HG02973 (cell line): ENCODE data around the gene IL1RL1.
"Not testable (repeated sequence)": the region's sequence is repeated elsewhere in the genome, so short reads cannot be mapped to it uniquely, and the experiment has no call there.

Experiments used
- ATAC-seq: cut with Tn5 transposase; IDR thresholded peaks from one replicate; pipeline ENCODE4 v1.9.1; 2021; ENCODE audit warnings: moderate library complexity; ENCODE audit not compliant: unreplicated experiment

IL1RL1 gene

GRCh38 chr2:102291319-102292075 is 19.9 kb upstream of the IL1RL1 start:
- ATAC-seq: no peak

- no peak for ATAC-seq
Measured at GRCh38 chr2:102294802-102295489, 16.4 kb upstream of the IL1RL1 start.

GRCh38 chr2:102295566-102295965 is 15.8 kb upstream of the IL1RL1 start:
- ATAC-seq: no peak

- no peak for ATAC-seq
Measured at GRCh38 chr2:102296449-102296848, 14.9 kb upstream of the IL1RL1 start.

DNA sequence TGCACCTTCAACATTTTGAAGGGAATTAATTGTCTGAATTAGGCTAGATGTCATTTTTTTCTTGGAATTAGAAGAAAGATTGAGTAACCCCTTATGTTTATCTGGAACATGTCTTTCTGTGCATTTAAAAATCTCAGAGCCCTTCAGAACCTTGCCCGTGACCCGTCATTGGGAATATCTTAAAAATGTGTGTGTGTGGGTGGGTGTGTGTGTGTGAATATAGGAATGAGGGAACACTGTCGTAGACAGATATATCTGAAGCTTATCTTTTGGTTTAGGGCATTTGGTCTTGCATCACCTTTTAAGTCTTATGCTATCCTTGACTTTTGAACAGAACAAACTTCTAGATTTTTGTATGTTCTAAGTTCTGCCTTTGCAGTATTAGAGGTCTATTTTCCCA is 13.5 kb upstream of the IL1RL1 start:
- ATAC-seq: no peak

DNA sequence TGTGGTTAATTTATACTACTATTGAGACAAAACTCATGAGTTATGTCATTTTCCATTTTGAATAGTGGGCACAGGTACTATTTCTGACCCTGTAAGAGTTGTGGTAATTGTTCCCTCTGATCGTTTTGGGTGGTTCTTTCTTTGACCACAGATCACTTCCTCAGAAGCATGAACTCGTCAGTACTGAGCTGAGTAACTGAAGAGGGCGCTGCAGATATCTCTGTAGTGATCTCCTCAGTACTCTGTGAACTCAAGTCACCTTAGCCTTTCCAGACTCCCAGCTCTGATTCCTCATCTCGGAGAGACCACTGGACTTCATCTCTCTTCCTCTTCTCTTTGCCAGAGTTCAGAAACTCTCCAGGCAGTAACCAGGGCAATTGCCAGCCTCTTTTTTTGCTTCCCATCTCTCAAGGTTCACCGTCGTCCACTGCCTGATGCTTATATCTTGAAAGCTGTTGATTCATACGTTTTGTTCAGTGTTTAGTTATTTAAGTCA is 9.4 kb upstream of the IL1RL1 start:
- peak; percentile 92 for ATAC-seq

- ATAC-seq: no peak
Measured at GRCh38 chr2:102302458-102302857, 8.9 kb upstream of the IL1RL1 start.

DNA sequence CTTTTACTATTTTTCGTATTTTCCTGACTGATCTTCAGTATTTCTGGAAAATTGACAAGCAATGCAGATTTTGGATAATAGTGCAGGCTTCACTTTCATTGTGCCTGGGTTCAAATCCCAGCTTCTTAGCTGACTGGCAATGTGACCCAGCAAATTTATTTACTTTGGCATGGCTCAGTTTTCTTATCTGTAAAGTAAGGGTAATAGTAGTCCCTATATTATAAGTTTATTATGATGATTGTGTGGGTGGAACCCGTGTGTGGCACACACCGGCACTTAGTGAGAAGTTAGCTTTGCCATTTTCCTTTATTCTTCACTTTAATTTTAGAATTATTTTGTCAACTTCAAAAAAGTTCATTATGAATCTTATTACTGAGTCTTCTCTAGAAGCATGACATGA is 7.8 kb upstream of the IL1RL1 start:
- ATAC-seq: no peak

GRCh38 chr2:102304268-102304667 is 7.1 kb upstream of the IL1RL1 start:
- no peak for ATAC-seq

GRCh38 chr2:102304711-102305611 is 6.4 kb upstream of the IL1RL1 start:
- ATAC-seq: no peak

DNA sequence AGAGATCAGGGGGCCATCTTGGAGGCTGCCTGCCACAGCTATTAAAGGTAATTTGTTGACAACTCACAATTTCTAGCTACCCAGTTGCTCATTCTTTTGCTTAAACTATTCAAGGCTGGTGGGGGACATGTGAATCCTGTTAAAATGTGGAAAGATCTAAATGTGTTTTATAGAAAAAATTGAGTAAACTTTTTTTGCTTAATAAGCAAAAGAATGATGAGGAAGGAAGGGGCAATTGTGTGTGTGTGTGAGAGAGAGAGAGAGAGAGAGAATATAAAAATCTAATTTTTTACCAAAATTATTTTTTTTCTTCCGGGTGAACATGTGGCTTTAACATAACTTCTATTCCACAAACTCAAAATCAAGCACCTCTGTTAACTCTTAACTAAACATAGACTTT is 5.2 kb upstream of the IL1RL1 start:
- no peak for ATAC-seq

DNA sequence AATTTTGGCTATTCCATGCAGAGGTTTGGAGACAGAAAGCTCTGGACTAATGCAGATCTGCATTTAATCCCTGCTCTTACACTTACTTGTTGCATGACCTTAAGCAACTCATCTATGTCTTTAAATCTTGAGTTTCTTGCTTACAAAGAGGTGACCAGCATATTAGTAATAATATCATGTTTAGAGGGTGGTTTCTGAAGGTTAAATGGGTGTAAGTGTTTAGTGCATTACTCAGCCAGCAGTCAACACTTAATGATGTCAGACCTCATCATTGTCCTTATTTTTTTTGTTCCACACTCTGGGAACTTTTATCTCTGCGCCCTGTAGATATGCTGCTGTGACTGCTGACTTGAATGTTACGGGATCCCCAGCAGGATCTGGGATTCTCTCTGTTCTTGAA is 1.7 kb downstream of the IL1RL1 start:
- no peak for ATAC-seq

GRCh38 chr2:102313471-102313870 is 2.1 kb downstream of the IL1RL1 start:
- ATAC-seq: no peak

GRCh38 chr2:102313950-102314349 is 2.6 kb downstream of the IL1RL1 start:
- ATAC-seq: no peak

GRCh38 chr2:102315921-102316320 is 4.6 kb downstream of the IL1RL1 start:
- ATAC-seq: no peak

GRCh38 chr2:102317715-102318114 is 6.4 kb downstream of the IL1RL1 start:
- ATAC-seq: no peak

DNA sequence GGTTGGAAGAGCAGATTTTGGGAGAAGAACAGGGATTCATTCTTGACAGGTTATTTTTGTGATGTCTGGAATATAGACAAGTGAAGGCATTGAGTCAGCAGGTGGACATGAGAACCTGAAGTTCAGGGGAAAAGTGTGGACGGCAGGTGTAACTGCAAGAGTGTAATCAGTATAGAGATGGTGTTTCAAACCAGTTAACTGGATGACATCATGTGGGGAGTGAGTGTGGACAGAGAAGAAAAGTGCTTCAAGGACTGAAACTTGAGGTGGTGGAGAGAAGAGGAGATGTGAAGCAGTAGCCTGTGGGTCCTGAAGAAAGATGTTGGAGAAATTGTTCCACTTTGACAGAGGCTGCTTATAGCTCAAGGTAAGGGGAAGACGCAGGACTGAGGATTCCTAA is 7.1 kb downstream of the IL1RL1 start:
- ATAC-seq: no peak

DNA sequence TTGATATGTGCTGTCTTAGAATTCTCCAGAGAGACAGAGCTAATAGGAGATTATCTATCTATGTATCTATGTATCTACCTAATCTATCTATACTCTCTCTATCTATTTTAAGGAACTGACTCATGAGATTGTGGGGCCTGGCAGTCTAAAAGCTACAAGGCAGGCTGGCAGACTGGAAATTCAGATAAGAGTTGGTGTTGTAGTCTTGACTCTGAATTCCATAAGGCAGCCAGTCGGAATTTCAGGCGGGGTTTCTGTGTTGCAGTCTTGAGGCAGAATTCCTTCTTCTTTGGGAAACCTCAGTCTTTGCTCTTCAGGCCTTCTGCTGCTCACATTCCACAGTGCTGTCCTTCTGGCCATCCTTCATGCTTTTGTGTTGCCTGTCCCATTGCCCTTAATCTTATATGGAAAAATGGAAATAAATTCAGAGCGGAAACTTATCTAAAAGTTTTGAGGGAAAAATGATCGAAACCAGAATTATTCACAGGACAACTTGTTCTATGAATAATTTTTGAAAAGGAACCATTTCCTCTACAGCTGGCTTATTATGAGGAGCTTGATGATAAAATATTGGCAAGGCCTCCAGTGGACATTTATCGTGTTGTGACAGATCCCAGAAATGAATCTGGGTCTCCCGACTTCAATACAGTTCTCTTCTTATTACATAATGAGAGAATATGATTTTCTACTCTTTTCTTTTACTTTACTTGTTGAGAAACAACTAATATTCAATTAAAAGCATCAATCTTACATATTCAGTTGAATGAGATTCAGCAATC is 10.8 kb downstream of the IL1RL1 start:
- ATAC-seq: no peak

- ATAC-seq: not testable (repeated sequence)
Measured at GRCh38 chr2:102324914-102325313, 13.6 kb downstream of the IL1RL1 start.

GRCh38 chr2:102331311-102331980 is 20.1 kb downstream of the IL1RL1 start:
- no peak for ATAC-seq
